BLaER1 (cell line): ENCODE data around the gene MSN.
A peak's percentile ranks its signal among the peaks of the same experiment; 100 is the strongest.

Experiments used
- H3K27ac ChIP-seq: shearing (Covaris generic); formaldehyde crosslinking; 2 replicates; pipeline ENCODE4 v1.8.1; 2022
- H3K27me3 ChIP-seq: shearing (Covaris generic); formaldehyde crosslinking; 2 replicates; pipeline ENCODE4 v1.8.1; 2022
- H3K36me3 ChIP-seq: shearing (Covaris generic); formaldehyde crosslinking; 2 replicates; pipeline ENCODE4 v1.8.1; 2022
- H3K4me1 ChIP-seq: shearing (Covaris generic); formaldehyde crosslinking; 2 replicates; pipeline ENCODE4 v1.8.1; 2022
- H3K4me2 ChIP-seq: shearing (Covaris generic); formaldehyde crosslinking; 2 replicates; pipeline ENCODE4 v1.8.1; 2022
- H3K4me3 ChIP-seq: shearing (Covaris generic); formaldehyde crosslinking; 2 replicates; pipeline ENCODE4 v1.8.1; 2022
- H3K9ac ChIP-seq: shearing (Covaris generic); formaldehyde crosslinking; 2 replicates; pipeline ENCODE4 v1.8.1; 2022
- H3K9me3 ChIP-seq: shearing (Covaris generic); formaldehyde crosslinking; 2 replicates; pipeline ENCODE4 v1.8.1; 2022
- H4K20me1 ChIP-seq: shearing (Covaris generic); formaldehyde crosslinking; 2 replicates; pipeline ENCODE4 v1.8.1; 2022
- Cebpa-rat ChIP-seq: shearing (Covaris generic); IDR thresholded peaks from 2 replicates; pipeline ENCODE4 v1.8.1; 2022

The MSN gene

DNA sequence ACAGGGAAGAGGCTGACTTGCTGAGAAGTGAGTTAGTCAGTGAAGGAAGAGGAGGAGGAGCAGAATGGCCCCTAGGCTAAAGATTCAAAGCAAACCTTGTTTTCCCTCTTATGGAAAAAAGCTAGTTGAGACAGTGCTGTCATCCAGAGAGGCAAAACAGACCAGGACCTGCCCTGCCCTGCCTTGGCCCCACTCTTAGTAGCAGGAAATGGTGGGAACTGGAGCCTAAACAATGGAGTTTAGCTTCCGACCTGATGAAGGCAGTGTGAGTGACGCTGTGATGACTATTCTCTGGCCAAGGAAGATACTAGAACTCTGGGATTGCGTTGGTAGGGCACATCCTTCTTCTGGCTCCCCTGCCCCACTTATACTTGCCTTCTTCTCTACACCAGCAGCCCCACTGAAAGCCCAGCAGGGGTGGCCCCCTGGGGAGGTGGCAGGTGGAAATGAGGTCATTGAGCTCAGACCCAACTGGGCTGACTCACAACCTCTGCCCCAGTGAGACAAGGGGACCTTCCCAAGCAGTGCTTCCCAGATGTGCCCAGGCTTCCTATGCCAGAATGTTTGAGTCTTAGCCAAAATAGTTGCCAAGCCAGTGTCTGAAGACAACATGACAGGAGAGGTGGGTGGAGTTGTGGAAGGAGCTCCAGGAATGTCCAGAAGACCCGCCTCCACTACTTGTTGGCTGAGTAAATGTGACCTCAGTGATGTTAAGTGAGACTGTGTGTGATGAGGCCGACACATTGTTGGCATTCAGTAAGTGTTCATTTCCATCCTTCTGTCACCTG lies 38.8 kb downstream of the MSN start:
- H3K4me3 ChIP-seq: no peak overlapping the region
- peaks cover 18% of the 10 kb centered on the region for H3K36me3 ChIP-seq
- peaks cover 51% of the 10 kb centered on the region for H3K4me1 ChIP-seq
- H4K20me1 ChIP-seq: peaks cover 86% of the 10 kb centered on the region
- H3K27me3 ChIP-seq: no peaks in the 10 kb centered on the region
- TF ChIP-seq Cebpa-rat: no peak
- H3K9ac ChIP-seq: no peak overlapping the region
- peak overlapping the region; percentile 47 for H3K4me2 ChIP-seq
- H3K9me3 ChIP-seq: 0 out of 2 replicates have a peak, but pooled peaks cover 5% of the 10 kb centered on the region
- H3K27ac ChIP-seq: peak overlapping the region; percentile 37

DNA sequence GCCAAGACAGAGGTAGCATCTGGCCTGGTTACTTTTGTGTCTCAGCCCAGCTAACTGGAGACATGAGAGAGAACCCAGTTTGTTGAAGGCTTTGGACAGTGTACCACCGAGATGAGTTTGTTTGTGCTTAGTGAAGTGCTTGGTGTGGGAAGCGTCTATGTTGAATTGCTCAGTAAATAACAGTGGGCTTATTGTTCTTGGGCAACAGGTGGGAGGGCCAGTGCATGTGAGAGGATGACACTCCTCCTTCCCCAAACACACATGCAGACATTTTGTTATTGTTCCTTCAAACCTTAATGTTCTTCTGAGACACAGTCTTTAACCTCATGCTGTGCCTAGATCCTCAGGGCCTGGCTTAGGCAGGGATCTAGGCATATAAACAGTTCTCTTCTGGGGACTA lies 39.7 kb downstream of the MSN start:
- no peak overlapping the region for H3K4me3 ChIP-seq
- H3K9me3 ChIP-seq: peaks cover 8% of the 10 kb centered on the region; the same call in 1 of the 2 replicates
- H3K36me3 ChIP-seq: peaks cover 16% of the 10 kb centered on the region
- no peak overlapping the region for H3K4me2 ChIP-seq
- no peak for TF ChIP-seq Cebpa-rat
- peaks cover 51% of the 10 kb centered on the region for H3K4me1 ChIP-seq
- no peaks in the 10 kb centered on the region for H3K27me3 ChIP-seq
- no peak overlapping the region for H3K27ac ChIP-seq
- H3K9ac ChIP-seq: no peak overlapping the region
- peaks cover 90% of the 10 kb centered on the region for H4K20me1 ChIP-seq

- peaks cover 18% of the 10 kb centered on the region; the same call in 1 of the 2 replicates for H3K27me3 ChIP-seq
These were observed 44.8 kb downstream of the MSN start for GRCh38 chrX:65712005-65712806.

DNA sequence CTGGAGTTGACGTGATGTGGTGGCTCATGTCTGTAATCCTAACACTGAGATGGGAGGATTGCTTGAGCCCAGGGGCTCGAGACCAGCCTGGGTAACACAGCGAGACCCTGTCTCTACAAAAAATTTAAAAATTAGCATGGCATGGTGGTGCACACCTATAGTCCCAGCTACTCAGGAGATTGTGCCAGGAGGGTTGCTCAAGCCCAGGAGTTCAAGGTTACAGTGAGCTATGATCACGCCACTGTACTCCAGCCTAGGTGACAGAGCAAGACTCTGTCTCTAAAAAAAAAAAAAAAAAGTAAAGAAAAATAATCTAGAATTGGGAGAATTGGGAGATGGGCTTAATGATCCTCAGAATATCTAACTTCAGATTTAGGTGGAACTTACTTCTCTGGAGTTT lies 51.1 kb downstream of the MSN start:
- Histone ChIP-seq H3K36me3 (peaks cover 49% of the 10 kb centered on the region), H3K9me3 (no peaks in the 10 kb centered on the region), H3K4me2 (no peak overlapping the region), H3K9ac (no peak overlapping the region), H3K4me1 (peaks cover 32% of the 10 kb centered on the region), H3K27ac (no peak overlapping the region), H3K4me3 (no peak overlapping the region), H4K20me1 (peaks cover 89% of the 10 kb centered on the region), H3K27me3 (peaks cover 37% of the 10 kb centered on the region)
- TF ChIP-seq Cebpa-rat: no peak

More at GRCh38 chrX:65712005-65712806, 44.8 kb downstream of the MSN start:
- peaks cover 17% of the 10 kb centered on the region for H3K36me3 ChIP-seq
- peaks cover 9% of the 10 kb centered on the region for H3K4me1 ChIP-seq
- H3K27ac ChIP-seq: no peak overlapping the region; the same call in 1 of the 2 replicates
- no peak for TF ChIP-seq Cebpa-rat
- no peak overlapping the region for H3K4me3 ChIP-seq
- peaks cover 95% of the 10 kb centered on the region for H4K20me1 ChIP-seq
- H3K9ac ChIP-seq: no peak overlapping the region
- peaks cover 8% of the 10 kb centered on the region; the same call in 1 of the 2 replicates for H3K9me3 ChIP-seq
- peak overlapping the region; percentile 59 for H3K4me2 ChIP-seq

DNA sequence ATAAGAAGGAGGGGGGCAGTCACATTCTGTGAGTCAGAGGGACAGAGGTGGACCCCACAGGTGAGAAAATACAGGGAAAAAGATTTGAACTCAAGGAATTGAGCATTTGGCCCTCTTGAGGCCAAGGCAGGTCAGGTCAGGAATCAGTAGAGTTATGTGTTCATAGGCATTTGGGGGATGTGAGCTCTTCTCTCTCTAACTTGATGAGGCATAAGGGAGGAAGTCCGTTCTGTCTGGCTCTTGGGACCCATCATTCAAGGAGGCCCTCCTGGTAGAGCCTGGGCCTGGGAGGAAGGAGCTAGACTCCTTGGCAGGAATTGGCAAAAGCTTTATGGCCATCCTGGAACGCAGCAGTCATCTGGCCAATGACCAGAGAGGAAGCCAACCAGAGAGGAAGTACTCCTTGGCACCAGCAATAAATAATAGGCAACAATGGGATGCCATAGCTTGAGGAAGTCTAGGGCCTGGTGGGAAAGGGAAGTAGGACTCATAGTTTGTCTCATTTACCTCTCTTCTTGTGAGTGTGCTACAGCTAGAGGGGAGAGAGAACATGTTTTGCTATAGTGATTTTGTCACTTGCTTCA lies 53.0 kb downstream of the MSN start:
- Histone ChIP-seq H3K27me3 (peaks cover 36% of the 10 kb centered on the region), H3K4me3 (no peak overlapping the region), H3K36me3 (peaks cover 61% of the 10 kb centered on the region), H4K20me1 (peaks cover 71% of the 10 kb centered on the region), H3K4me2 (no peak overlapping the region), H3K9me3 (0 out of 2 replicates have a peak, but pooled peaks cover 9% of the 10 kb centered on the region), H3K4me1 (peaks cover 44% of the 10 kb centered on the region), H3K9ac (no peak overlapping the region), H3K27ac (no peak overlapping the region)
- no peak for TF ChIP-seq Cebpa-rat

- H3K4me2 ChIP-seq: peak overlapping the region; percentile 60
- H3K9me3 ChIP-seq: 0 out of 2 replicates have a peak, but pooled peaks cover 9% of the 10 kb centered on the region
- peaks cover 44% of the 10 kb centered on the region for H3K4me1 ChIP-seq
- no peak for TF ChIP-seq Cebpa-rat
- H3K36me3 ChIP-seq: peaks cover 60% of the 10 kb centered on the region
- H4K20me1 ChIP-seq: peaks cover 61% of the 10 kb centered on the region
- H3K27ac ChIP-seq: peak overlapping the region; percentile 36; the same call in 1 of the 2 replicates
- no peak overlapping the region for H3K4me3 ChIP-seq
- H3K9ac ChIP-seq: peak overlapping the region; percentile 44; the same call in 1 of the 2 replicates
- peaks cover 33% of the 10 kb centered on the region; the same call in 1 of the 2 replicates for H3K27me3 ChIP-seq
These were observed 56.3 kb downstream of the MSN start for GRCh38 chrX:65723706-65724105.

- TF ChIP-seq Cebpa-rat: no peak
- H3K4me1 ChIP-seq: peaks cover 29% of the 10 kb centered on the region
These were observed 59.3 kb downstream of the MSN start for GRCh38 chrX:65726715-65727114.

DNA sequence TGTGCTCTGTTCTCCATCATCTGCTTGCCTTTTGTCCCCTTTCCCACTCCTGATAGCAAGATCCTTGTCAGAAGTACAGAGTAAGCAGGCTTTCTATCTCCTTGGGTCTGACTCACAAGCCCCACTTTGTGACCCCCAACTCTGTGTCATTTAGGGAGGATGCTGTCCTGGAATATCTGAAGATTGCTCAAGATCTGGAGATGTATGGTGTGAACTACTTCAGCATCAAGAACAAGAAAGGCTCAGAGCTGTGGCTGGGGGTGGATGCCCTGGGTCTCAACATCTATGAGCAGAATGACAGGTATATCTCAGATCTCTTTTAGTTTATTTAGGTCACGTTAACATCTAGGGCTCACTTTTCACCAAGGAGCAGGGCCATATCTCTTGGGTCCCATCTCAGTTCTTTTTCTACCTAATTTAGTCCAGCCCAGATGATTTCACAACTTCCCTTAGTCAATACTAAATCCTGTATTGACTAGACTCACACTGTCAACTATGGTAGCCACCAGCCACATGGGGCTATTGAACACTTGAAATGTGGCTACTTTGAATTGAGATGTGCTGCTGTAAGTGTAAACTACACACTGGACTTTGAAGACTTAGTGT lies 64.3 kb downstream of the MSN start:
- no peaks in the 10 kb centered on the region for H3K4me1 ChIP-seq
- peaks cover 98% of the 10 kb centered on the region for H3K36me3 ChIP-seq
- H3K4me3 ChIP-seq: no peak overlapping the region
- no peak overlapping the region for H3K9ac ChIP-seq
- no peaks in the 10 kb centered on the region for H3K9me3 ChIP-seq
- no peak overlapping the region for H3K4me2 ChIP-seq
- H3K27me3 ChIP-seq: peaks cover 27% of the 10 kb centered on the region
- no peak overlapping the region for H3K27ac ChIP-seq
- no peak for TF ChIP-seq Cebpa-rat
- peaks cover 12% of the 10 kb centered on the region; the same call in 1 of the 2 replicates for H4K20me1 ChIP-seq

More at GRCh38 chrX:65726715-65727114, 59.3 kb downstream of the MSN start:
- no peak overlapping the region for H3K27ac ChIP-seq
- H3K4me2 ChIP-seq: no peak overlapping the region
- H3K9ac ChIP-seq: no peak overlapping the region
- H3K36me3 ChIP-seq: peaks cover 67% of the 10 kb centered on the region
- no peak overlapping the region for H3K4me3 ChIP-seq
- 0 out of 2 replicates have a peak, but pooled peaks cover 9% of the 10 kb centered on the region for H3K9me3 ChIP-seq
- peaks cover 37% of the 10 kb centered on the region; the same call in 1 of the 2 replicates for H4K20me1 ChIP-seq
- peaks cover 26% of the 10 kb centered on the region; the same call in 1 of the 2 replicates for H3K27me3 ChIP-seq

DNA sequence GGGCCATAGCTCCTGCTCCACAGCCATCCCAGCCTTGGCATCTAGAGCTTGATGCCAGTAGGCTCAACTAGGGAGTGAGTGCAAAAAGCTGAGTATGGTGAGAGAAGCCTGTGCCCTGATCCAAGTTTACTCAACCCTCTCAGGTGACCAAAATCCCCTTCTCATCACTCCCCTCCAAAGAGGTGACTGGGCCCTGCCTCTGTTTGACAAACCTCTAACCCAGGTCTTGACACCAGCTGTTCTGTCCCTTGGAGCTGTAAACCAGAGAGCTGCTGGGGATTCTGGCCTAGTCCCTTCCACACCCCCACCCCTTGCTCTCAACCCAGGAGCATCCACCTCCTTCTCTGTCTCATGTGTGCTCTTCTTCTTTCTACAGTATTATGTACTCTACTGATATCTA lies 73.5 kb downstream of the MSN start:
- peaks cover 11% of the 10 kb centered on the region; the same call in 1 of the 2 replicates for H3K4me1 ChIP-seq
- H3K36me3 ChIP-seq: peaks cover 69% of the 10 kb centered on the region
- no peak overlapping the region for H3K4me2 ChIP-seq
- H3K4me3 ChIP-seq: no peak overlapping the region
- no peak overlapping the region for H3K9ac ChIP-seq
- no peak for TF ChIP-seq Cebpa-rat
- H3K27ac ChIP-seq: no peak overlapping the region
- H3K9me3 ChIP-seq: peaks cover 13% of the 10 kb centered on the region
- no peaks in the 10 kb centered on the region for H4K20me1 ChIP-seq
- H3K27me3 ChIP-seq: peaks cover 19% of the 10 kb centered on the region
